ENCODE results near the gene MRPS18A.
A peak's percentile ranks its signal among the peaks of the same experiment; 100 is the strongest.

Gene MRPS18A

DNA sequence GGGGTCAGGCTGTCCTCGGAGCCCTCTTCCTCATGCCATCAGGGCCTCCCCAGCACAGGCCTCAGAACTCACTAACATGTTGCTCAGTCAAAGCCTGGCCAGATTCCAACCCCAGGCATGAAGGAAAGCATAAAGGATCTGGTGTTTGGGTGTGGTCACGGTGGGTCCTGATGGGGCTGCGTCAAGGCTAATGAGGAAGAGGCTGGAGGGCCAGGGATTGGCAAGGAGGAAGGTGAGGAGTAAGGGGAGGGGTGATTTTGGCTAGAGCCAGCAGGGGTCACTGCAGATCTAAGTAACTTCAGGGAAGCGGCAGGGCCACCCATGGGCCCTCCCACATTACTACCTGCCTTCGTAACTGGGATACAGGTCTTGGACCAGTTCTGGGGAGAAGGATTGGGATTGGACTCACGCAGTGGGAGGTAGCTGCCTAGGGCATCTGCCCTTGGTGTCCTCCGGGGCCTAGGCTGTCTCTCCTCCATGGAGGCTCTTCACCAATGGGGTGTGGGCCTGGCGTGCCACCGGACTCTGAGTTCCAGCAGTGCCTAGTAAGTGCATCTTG, 36.2 kb upstream of the MRPS18A start:
- TF ChIP-seq, protein P1, sequence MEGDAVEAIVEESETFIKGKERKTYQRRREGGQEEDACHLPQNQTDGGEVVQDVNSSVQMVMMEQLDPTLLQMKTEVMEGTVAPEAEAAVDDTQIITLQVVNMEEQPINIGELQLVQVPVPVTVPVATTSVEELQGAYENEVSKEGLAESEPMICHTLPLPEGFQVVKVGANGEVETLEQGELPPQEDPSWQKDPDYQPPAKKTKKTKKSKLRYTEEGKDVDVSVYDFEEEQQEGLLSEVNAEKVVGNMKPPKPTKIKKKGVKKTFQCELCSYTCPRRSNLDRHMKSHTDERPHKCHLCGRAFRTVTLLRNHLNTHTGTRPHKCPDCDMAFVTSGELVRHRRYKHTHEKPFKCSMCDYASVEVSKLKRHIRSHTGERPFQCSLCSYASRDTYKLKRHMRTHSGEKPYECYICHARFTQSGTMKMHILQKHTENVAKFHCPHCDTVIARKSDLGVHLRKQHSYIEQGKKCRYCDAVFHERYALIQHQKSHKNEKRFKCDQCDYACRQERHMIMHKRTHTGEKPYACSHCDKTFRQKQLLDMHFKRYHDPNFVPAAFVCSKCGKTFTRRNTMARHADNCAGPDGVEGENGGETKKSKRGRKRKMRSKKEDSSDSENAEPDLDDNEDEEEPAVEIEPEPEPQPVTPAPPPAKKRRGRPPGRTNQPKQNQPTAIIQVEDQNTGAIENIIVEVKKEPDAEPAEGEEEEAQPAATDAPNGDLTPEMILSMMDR (IDR thresholded peaks at IDR 0.05; ENCODE audit: low read depth, low read length): peak; percentile 39
- peak; percentile 14 for DNase-seq (ENCODE audit: extremely low read depth, low read depth)

DNA sequence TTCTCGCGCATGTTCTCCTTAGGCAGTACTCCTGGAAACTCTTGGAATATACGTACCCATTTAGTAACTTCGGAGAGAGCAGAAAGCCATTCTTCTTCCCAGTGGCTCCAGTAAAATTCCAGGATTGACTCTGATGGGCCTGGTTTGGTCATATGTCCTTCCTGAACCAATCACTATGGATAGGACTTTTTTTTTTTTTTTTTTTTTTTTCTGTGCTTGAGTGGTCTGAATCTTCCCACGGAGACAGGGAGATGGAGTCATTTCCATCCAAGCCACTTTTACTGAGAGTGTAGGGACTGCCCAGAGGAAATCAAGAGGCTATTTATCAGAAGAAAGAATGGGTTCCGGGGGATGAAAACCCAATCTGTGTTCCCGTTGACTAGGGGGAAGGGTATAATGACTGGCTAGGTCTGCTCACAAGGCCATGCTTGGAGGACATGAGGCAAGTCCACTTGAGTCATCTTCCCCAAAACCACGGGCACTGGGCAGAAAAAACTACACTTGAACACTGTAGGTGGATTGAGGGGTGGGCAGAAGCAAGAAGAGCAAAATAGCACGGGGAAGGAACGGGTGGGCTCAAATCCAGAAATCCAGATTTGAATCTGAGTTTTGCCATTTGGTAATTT, 35.4 kb upstream of the MRPS18A start:
- no peak for DNase-seq (ENCODE audit: extremely low read depth, low read depth)
- TF ChIP-seq, protein P1 (IDR thresholded peaks at IDR 0.05; ENCODE audit: low read depth, low read length): no peak

DNA sequence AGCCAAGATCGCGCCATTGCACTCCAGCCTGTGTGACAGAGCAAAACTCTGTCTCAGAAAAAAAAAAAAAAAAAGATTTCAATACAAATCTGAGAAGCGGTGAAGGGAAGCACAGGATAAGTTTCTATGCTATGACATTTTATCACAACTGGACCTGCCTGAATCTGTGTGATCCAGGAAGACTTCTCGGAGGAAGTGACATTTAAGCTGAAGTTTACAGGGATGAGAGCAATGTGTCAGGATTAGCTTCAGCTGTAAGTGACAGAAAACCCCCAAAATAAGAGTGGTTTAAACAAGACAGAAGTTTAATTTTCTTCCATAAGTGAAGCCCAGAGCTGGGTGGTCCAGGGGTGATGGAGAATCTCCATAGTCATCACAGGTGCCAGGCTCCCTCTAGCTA, 33.4 kb upstream of the MRPS18A start:
- no peak for DNase-seq (ENCODE audit: extremely low read depth, low read depth)
- TF ChIP-seq, protein P1 (IDR thresholded peaks at IDR 0.05; ENCODE audit: low read depth, low read length): no peak

DNA sequence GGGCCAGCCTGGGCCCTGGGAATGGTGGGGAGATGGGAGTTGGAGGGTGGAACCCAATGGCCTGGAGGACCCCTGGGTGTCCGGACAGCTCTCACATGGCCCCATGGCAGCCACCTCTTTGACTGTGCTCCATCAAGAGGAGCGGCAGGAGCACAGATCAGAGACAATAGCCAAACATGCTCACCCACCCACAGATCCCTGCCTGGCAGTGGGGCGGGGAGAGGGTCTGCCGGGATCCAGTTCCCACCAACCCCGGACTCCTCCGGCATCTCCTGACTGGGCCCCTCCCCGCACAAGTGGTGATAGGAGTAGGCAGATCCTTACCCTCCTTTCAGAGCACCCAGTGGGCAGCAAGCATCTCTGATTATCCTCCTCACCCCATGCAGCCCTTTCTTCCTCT, 31.9 kb upstream of the MRPS18A start:
- no peak for DNase-seq (ENCODE audit: extremely low read depth, low read depth)
- TF ChIP-seq, protein P1 (IDR thresholded peaks at IDR 0.05; ENCODE audit: low read depth, low read length): no peak

DNA sequence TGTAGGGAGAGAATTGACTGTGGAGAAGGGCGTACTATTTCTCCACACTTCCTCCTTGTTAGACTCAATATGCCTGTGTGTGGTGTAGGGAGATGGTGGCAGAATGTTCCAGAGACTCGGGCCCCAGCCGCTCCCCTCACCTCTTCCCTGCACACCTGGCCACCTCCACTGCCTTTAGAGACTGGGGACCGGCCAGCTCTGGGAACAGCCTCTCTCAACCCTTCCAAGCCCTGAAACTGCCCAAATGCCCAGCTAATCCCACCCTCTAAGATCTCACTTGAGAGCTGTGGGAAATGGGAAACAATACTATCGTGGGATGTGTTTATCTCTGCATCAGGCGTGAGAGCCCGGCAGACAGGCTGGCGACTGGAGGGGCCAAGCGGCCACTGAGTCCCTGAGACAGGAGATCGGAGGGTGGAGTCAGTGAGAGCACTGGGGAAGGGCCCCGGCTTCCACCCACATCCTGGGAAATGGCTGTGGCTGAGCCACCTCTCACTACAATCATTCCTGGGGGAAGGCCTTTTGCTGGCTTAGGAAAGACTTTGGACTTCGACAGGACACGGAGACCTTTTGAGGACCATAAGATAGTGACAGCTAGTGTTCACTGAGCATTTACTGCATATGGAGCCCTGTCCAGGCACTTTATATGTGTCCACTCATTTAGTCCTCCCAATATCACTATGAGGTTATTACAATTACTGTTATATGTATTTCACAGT, 31.0 kb upstream of the MRPS18A start:
- no peak for DNase-seq (ENCODE audit: extremely low read depth, low read depth)
- TF ChIP-seq, protein P1 (IDR thresholded peaks at IDR 0.05; ENCODE audit: low read depth, low read length): no peak

DNA sequence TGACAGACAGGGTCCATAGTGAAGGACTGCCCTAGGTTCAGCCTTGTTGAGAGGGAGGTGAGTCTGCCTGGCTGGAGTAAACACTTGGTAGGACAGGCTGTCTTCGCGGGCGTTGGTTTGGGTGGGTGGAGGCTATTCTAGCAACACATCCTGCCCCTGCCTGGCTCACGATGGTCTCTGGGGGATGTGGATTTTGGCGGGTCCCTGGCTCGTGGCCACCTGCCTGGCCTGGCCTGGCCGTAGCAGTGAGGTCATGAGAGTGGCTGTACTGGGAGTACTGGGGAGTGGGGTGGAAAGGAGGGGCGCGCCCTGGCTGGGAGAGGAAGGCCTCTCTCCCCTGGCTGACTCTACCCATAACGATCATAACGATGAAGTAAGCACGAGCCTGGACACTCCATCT, 30.2 kb upstream of the MRPS18A start:
- TF ChIP-seq, protein P1 (IDR thresholded peaks at IDR 0.05; ENCODE audit: low read depth, low read length): no peak
- DNase-seq (ENCODE audit: extremely low read depth, low read depth): no peak

DNA sequence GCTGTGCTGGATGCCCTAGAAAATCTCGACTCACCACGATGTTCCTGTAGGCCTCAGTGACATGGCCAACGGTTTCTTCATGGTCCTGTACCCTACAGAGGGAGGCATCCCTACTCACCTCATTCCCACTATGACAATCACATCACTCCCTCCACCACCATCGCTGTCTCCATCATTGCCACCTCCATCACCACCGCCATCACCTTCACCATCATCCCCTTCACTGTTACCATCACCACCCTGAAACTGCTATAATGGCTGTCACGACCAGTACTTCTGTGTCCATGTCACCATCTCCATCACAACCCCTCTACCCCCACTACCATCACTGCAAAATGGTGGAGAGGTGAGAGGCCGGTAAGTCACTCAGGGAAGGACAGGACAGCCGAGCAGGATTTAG, 29.8 kb upstream of the MRPS18A start:
- DNase-seq (ENCODE audit: extremely low read depth, low read depth): no peak
- TF ChIP-seq, protein P1 (IDR thresholded peaks at IDR 0.05; ENCODE audit: low read depth, low read length): no peak
